ENCODE measurements around the gene GPAM.

GRCh38 chr10:112214298-112214926 lies 30.8 kb upstream of the GPAM start:
- no peak for TF ChIP-seq CTCF (IDR thresholded peaks at IDR 0.05)
- TF ChIP-seq POLR2A (IDR thresholded peaks at IDR 0.05), result no peak

All from right lobe of liver (tissue), 4 donors.